ENCODE data around the gene FXYD4. TPM values are rescaled to one million over a fixed set of nuclear protein-coding genes. Genes with fewer than 3 reads are reported as not detected.
A peak's percentile ranks its signal among the peaks of the same experiment; 100 is the strongest.
"Not testable (repeated sequence)": the region's sequence is repeated elsewhere in the genome, so short reads cannot be mapped to it uniquely, and the experiment has no call there.

FXYD4 gene
- total RNA-seq, 2 donors from 2014 or later, result not detected

DNA sequence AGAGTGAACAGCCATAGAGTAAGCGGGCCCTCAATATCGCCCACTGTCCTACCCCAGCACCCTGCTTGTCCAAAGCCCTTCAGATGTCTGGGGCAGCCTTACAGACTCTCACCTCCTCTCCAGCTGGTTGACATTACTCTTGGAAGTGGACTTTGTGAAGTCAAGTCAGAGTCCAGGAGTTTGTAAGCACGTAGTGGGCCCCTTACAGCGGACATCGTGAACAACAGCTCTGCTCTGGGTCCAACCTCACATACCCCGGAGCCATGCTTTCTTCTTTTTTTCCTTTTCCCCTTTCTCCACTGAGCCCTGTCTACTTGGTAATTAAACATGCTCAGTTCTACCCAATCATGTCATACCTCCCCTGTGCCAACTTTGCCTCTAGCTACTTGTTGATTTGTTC lies 20.1 kb downstream of the FXYD4 start:
- peaks cover 100% of the 10 kb centered on the region for H3K36me3 Mint-ChIP-seq (ENCODE audit: low read depth)
- peaks cover 47% of the 10 kb centered on the region for H3K4me1 Mint-ChIP-seq
- H3K27me3 Mint-ChIP-seq, result no peaks in the 10 kb centered on the region
- peak overlapping the region; percentile 98 for H3K4me3 Mint-ChIP-seq
- no peak for ATAC-seq (replicated peaks)
- no peaks in the 10 kb centered on the region for H3K9me3 Mint-ChIP-seq
- peak overlapping the region; percentile 74 for H3K27ac Mint-ChIP-seq

DNA sequence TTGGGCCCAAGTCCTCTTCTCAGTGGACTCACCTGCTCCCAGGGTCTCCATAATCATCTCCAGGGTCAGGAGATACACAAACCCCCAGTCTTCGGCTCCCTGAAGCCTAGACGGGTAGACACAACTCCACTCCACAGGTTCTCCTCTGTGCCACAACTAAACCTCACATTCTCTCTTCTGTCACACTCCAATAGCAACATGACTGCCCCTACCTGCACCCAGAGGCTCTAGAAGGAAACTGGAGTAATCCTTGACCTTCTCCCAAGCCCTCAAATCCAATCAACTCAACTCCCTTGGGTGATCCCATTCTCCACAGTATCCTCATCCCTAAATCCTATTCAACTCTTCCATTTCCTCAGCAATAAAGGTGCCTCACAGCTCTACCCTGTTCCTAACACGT lies 21.3 kb downstream of the FXYD4 start:
- Mint-ChIP-seq H3K4me3 (peak overlapping the region; percentile 98), H3K36me3 (ENCODE audit: low read depth) (peaks cover 99% of the 10 kb centered on the region), H3K27me3 (no peaks in the 10 kb centered on the region), H3K9me3 (no peaks in the 10 kb centered on the region), H3K4me1 (peaks cover 37% of the 10 kb centered on the region), H3K27ac (peak overlapping the region; percentile 74)
- ATAC-seq (replicated peaks), result no peak

DNA sequence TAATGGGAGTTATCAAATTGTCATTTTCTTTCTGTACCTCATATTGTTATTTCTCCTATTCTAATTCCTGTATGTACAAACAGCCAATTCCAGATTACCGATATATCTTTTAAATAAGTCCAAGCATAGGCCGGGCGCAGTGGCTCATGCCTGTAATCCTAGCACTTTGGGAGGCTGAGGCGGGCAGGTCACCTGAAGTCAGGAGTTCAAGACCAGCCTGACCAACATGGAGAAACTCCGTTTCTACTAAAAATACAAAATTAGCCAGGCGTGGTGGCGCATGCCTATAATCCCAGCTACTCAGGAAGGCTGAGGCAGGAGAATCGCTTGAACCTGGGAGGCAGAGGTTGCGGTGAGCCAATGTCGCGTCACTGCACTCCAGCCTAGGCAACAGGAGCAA lies 21.8 kb downstream of the FXYD4 start:
- peaks cover 99% of the 10 kb centered on the region for H3K36me3 Mint-ChIP-seq (ENCODE audit: low read depth)
- not testable (repeated sequence) for H3K27me3 Mint-ChIP-seq; H3K9me3 Mint-ChIP-seq; ATAC-seq (replicated peaks)
- H3K4me1 Mint-ChIP-seq, result peaks cover 36% of the 10 kb centered on the region
- H3K4me3 Mint-ChIP-seq, result peak overlapping the region; percentile 98
- peak overlapping the region; percentile 74 for H3K27ac Mint-ChIP-seq

DNA sequence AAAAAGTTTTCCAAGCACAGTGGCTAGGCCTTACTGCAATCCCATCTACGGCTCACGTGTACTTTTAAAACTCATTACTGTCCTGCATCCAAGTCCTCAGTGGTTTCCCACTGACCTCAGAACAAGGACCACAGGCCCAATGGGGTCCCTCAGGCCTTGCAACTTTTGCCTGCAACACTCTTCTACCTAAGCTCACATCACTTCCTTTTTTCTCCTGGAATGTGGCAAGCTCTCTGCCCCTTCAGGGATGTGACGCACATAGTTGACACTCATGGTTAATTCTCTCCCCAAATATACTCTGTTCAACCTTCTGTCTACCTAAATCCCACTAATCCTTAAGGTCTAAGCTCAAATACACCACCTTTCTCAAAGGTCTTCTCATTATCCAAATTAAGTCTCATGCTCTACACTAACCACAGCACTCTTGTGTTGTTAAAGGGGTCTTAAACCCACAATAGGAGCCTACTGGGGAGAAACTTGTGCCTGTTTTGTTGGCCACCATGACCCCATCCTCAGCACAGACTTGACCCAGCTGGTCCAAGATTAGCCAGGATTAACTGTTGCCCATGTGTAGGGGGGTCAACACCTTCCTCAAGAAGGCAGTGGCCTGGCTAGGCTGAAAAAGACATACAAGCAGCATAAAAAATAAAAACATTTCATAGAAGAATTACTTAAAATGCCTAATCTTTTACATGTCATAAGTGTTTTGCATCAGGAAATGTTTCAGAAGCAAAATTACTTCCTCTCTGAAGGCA lies 22.3 kb downstream of the FXYD4 start:
- Mint-ChIP-seq H3K4me3 (peak overlapping the region; percentile 98), H3K9me3 (no peaks in the 10 kb centered on the region)

DNA sequence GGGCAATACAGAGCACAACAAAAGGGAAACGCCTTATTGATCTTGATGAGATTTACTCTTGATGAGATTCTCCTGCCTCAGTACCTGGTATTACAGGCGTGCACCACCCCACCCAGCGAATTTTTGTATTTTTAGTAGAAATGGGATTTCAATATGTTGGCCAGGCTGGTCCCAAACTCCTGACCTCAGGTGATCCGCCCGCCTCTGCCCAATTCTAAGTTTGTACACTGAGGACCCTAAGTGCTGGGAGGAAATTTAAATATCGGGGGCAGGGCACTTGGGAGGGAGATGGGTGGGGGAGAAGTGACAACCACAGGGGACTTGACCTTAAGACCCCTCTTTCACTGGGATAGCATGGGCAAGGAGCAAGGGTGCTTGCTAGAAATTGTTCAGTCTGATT lies 23.4 kb downstream of the FXYD4 start:
- peak overlapping the region; percentile 80 for H3K27ac Mint-ChIP-seq
- peaks cover 99% of the 10 kb centered on the region for H3K36me3 Mint-ChIP-seq (ENCODE audit: low read depth)
- no peak for ATAC-seq (replicated peaks)
- H3K9me3 Mint-ChIP-seq, result no peaks in the 10 kb centered on the region
- peak overlapping the region; percentile 98 for H3K4me3 Mint-ChIP-seq
- no peaks in the 10 kb centered on the region for H3K27me3 Mint-ChIP-seq
- peaks cover 42% of the 10 kb centered on the region for H3K4me1 Mint-ChIP-seq

More for the DNA sequence above, 22.3 kb downstream of the FXYD4 start:
- peaks cover 40% of the 10 kb centered on the region for H3K4me1 Mint-ChIP-seq
- peak overlapping the region; percentile 66 for H3K27ac Mint-ChIP-seq
- peaks cover 99% of the 10 kb centered on the region for H3K36me3 Mint-ChIP-seq (ENCODE audit: low read depth)
- H3K27me3 Mint-ChIP-seq, result no peaks in the 10 kb centered on the region
- ATAC-seq (replicated peaks), result no peak

DNA sequence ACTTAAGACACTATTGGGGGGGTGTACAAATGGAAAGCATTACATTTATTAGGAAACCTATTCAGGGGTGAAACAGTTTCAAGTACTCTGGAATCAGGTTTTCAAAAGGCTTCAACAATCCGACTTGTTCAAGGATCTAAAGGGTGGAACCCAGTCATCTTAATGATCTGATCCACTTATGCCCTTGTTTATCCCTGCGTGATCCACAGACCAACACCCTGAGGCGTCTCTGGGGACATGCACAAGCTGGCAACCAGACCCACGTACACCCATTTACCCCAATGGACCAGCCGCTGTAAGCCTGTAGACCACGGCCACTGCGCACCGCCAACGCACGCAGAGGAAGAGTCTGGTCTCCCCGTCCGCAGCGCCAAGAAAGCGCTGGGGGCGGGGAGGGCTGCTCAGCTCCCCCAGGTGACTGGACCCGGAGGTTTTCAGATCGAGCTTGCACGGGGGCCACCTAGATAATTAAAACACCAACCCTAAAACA lies 24.2 kb downstream of the FXYD4 start:
- no peaks in the 10 kb centered on the region for H3K27me3 Mint-ChIP-seq
- H3K36me3 Mint-ChIP-seq (ENCODE audit: low read depth), result peaks cover 99% of the 10 kb centered on the region
- peak overlapping the region; percentile 80 for H3K27ac Mint-ChIP-seq
- ATAC-seq (replicated peaks), result peak; percentile 15
- no peaks in the 10 kb centered on the region for H3K9me3 Mint-ChIP-seq
- peaks cover 42% of the 10 kb centered on the region for H3K4me1 Mint-ChIP-seq
- peak overlapping the region; percentile 98 for H3K4me3 Mint-ChIP-seq

DNA sequence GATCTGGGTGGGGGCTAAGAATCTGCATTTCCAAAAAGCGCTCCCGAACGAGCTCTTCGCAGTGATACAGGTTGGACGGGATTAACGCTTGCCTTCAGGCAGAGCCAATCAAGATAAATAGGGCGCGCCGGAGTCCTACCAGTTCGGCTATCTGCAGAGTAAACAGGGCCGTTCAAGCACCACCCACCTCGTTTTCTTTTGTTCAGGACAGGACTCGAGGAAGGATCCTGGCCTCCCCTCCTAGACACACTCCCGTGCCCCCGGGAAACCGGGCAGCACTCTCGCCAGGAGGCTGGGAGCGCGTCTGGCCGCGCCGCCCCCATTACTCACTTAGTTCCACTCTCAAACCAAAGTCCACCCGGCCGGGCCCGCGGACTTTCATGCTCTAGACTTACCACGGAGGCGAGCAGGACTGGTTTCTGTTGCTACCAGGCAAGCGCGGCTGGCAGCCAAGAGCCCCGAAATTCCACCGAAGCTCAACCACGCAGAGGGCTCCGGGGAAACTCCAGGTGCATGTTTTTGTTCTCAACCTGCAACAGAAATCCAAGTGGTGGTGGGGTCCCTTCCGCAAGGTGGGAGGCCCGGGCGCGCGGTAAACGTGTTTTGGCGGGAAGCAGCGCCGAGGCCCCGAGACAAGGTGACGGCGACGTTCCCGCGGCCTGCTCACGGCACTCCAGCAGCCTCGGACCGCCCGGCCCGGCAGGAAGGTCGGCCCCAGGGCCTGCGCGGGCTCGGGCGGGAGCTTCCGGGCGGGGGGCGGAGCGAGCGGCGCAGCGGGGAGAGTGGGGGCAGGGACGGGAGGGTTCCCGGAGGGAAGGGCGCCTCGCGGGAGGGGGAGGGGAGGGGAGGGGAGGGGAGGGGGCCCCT lies 24.9 kb downstream of the FXYD4 start:
- Mint-ChIP-seq H3K9me3 (no peaks in the 10 kb centered on the region), H3K4me1 (peaks cover 48% of the 10 kb centered on the region), H3K27ac (peak overlapping the region; percentile 80), H3K36me3 (ENCODE audit: low read depth) (peaks cover 99% of the 10 kb centered on the region), H3K4me3 (peak overlapping the region; percentile 98), H3K27me3 (no peaks in the 10 kb centered on the region)
- ATAC-seq (replicated peaks), result peak; percentile 62

DNA sequence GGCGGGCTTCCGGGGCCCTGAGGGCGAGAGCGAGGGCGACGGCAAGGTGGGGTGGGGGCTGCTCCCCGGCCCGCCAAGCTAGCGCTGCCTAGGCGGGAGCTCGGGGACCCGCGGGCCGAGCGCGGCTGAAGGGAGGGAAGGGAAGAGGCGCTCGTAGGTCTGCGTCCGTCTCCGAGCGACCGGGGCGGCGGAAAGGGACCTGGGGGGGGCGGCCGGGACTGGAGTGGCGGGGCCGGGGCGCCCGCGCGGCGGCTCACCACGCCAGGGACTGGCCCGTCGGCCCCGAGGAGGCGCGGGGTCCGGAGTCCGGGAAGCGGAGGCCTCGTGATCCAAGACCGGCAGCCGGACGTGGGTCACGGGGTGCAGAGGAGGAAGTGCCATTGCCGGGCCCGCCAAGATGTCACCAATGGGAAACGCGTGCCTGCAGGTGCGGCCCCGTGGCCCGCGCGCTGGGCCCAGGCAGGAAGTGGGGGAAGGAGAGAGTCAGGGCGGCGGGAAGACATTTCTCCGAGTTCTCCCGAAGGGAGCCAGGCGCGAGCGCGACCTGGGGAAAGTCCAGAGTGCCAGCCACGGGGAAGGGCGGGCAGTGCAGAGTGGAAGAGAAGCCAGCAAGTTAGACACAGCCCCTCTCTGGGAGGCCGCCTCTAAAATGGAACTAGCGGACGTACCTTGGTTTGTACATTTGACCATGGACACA lies 25.6 kb downstream of the FXYD4 start:
- H3K27ac Mint-ChIP-seq, result peak overlapping the region; percentile 89
- ATAC-seq (replicated peaks), result peak; percentile 79
- H3K36me3 Mint-ChIP-seq (ENCODE audit: low read depth), result peaks cover 99% of the 10 kb centered on the region
- H3K27me3 Mint-ChIP-seq, result no peaks in the 10 kb centered on the region
- peaks cover 54% of the 10 kb centered on the region for H3K4me1 Mint-ChIP-seq
- H3K4me3 Mint-ChIP-seq, result peak overlapping the region; percentile 98
- H3K9me3 Mint-ChIP-seq, result no peaks in the 10 kb centered on the region

DNA sequence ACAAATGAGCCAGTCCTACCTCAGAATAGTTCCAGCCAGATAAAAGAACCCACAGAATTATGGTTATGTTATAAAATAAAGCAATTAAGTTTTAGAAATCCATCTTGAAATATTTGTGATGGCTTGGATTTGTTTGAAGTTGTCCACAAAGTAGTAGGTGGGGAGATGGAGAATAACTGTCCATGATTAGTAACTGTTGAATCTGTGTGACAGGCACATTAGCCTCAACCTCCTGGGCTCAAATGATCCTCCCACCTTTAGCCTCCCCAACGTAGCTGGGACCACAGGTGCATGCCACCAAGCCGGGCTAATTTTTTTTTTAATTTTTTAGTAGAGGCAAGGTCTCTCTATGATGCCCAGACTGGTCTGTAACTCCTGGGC lies 27.5 kb downstream of the FXYD4 start:
- peaks cover 52% of the 10 kb centered on the region for H3K4me1 Mint-ChIP-seq
- no peak for ATAC-seq (replicated peaks)
- no peaks in the 10 kb centered on the region for H3K27me3 Mint-ChIP-seq
- H3K36me3 Mint-ChIP-seq (ENCODE audit: low read depth), result peaks cover 99% of the 10 kb centered on the region
- no peaks in the 10 kb centered on the region for H3K9me3 Mint-ChIP-seq
- H3K27ac Mint-ChIP-seq, result peak overlapping the region; percentile 89
- peak overlapping the region; percentile 98 for H3K4me3 Mint-ChIP-seq

DNA sequence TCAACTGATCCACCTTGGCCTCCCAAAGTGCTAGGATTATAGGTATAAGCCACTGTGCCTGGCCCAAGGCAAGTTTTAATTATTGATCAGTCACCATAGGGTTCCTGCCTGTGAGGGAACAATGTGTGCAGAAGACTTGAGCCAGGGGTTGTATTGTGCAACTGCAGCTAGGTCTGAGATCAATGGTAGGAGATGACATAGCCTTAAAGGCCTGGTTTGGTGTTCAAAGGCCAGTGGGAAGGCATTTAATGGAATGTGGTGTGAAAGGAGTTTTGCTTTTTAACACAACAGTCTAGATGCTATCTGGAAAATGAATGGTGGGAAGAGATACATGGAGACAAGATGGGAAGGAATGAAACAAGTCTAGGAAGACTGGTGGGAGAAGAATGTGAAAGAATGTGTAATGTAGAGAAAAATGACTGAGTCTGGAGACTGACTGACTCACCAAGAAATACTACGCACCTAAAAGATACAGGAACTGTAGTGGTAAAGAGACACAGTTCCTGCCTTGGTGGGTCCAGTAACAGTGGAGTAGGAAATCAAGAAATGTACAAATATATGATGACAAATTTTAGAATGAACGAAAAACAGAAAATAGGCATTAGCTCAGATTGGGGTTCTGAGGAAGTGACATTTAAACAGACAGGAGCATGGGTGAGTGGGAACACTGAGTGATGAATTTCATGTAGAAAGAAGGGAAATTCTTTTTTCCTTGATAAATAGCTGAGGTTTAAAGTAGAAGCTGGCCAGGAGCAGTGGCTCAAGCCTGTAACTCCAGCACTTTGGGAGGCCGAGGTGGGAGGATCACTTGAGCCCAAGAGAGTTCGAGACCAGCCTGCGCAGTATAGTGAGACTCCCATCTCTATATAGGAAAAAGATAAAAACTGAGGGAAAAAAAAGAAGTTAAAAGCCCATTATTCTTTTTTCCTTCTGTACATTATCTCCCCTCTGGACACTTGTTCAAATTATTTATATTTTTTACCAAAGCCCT lies 28.2 kb downstream of the FXYD4 start:
- Mint-ChIP-seq H3K4me3 (peak overlapping the region; percentile 98), H3K27me3 (no peaks in the 10 kb centered on the region), H3K4me1 (peaks cover 53% of the 10 kb centered on the region), H3K9me3 (no peaks in the 10 kb centered on the region), H3K36me3 (ENCODE audit: low read depth) (peaks cover 99% of the 10 kb centered on the region), H3K27ac (peak overlapping the region; percentile 84)
- peak; percentile 64 for ATAC-seq (replicated peaks)

DNA sequence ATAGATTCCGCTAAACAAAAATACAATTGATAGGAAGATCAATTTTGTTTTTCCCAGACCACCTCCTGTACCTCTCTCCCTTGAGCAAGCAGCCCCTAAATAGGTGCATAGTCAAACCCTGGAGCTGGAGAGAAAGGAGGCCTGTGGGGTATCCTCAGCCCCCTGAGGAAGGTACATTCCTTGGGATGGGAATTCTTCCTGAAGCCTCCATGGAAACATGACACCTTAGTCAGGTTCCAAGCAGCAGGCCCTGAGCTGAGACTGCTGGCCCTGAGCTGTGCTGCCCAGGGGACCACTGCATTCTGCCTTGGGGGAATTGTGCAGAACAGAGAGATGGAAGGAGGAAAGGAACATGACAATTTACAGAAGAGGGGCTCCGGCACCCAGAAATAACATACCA lies 30.2 kb downstream of the FXYD4 start:
- Mint-ChIP-seq H3K27ac (peak overlapping the region; percentile 84), H3K36me3 (ENCODE audit: low read depth) (peaks cover 99% of the 10 kb centered on the region), H3K4me3 (peak overlapping the region; percentile 98), H3K27me3 (no peaks in the 10 kb centered on the region), H3K4me1 (peaks cover 47% of the 10 kb centered on the region), H3K9me3 (no peaks in the 10 kb centered on the region)
- no peak for ATAC-seq (replicated peaks)

DNA sequence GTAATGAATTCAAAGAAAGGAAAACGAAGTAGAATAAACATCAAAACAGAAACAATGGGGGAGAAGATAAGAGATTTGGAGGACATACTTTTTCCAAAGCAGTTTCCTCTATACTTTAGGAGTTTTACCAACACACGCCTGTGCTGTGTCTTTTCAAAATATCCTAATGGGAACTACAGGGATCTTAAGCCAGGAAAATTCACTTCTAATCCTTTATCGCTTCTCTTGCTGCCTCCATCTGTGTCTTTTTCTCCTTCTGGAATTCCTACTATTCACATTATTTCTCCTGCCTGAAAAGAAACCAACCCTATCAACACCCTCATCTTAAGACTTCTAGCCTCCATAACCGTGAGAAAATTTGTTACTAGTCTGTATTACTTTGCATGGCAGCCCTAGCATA lies 30.7 kb downstream of the FXYD4 start:
- Mint-ChIP-seq H3K27me3 (no peaks in the 10 kb centered on the region), H3K36me3 (ENCODE audit: low read depth) (peaks cover 97% of the 10 kb centered on the region), H3K27ac (peak overlapping the region; percentile 84), H3K4me1 (peaks cover 47% of the 10 kb centered on the region), H3K9me3 (no peaks in the 10 kb centered on the region), H3K4me3 (peak overlapping the region; percentile 98)
- no peak for ATAC-seq (replicated peaks)

DNA sequence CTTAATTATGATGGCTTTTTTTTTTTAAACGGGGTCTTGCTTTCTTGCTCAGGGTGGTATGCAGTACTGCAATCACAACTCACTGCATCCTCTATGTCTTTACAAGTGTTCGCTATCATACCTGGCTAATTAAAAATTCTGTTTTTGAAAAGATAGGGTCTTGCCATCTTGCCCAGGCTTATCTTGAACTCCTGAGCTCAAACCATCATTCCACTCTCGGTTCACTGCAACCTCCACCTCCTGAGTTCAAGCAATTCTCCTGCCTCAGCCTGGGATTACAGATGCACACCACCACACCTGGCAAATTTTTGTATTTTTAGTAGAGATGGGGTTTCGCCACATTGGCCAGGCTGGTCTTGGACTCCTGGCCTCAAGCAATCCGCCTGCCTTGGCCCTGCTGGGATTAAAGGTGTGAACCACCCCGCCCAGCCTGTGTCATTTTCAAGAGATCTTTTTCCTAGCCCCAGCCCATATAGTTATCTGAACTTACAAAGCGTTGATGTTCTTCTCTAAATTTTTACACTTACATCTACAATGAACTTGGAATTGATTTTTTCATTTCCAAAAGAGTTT lies 31.5 kb downstream of the FXYD4 start:
- H3K4me1 Mint-ChIP-seq, result peaks cover 47% of the 10 kb centered on the region
- H3K9me3 Mint-ChIP-seq, result no peaks in the 10 kb centered on the region
- H3K27me3 Mint-ChIP-seq, result no peaks in the 10 kb centered on the region
- peaks cover 97% of the 10 kb centered on the region for H3K36me3 Mint-ChIP-seq (ENCODE audit: low read depth)
- no peak for ATAC-seq (replicated peaks)
- peak overlapping the region; percentile 98 for H3K4me3 Mint-ChIP-seq
- peak overlapping the region; percentile 76 for H3K27ac Mint-ChIP-seq
